ENCODE data around the gene KATNA1.

The KATNA1 gene

DNA sequence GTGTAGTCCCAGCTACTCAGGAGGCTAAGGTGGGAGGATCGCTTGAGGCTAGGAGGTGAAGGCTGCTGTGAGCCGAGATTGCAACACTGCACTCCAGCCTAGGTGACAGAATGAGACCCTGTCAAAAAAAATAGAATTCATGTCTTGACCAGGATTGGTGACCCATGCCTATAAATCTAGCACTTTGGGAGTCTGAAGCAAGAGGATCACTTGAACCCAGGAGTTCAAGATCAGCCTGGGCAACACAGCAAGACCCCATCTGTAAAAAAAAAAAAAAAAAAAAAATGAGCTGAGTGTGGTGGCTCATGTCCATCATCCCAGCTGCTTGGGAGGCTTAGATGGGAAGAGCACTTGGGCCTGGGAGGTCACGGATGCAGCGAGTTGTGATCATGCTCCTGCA lies 48.0 kb downstream of the KATNA1 start:
- no peak for DNase-seq
- TF ChIP-seq, protein P1, sequence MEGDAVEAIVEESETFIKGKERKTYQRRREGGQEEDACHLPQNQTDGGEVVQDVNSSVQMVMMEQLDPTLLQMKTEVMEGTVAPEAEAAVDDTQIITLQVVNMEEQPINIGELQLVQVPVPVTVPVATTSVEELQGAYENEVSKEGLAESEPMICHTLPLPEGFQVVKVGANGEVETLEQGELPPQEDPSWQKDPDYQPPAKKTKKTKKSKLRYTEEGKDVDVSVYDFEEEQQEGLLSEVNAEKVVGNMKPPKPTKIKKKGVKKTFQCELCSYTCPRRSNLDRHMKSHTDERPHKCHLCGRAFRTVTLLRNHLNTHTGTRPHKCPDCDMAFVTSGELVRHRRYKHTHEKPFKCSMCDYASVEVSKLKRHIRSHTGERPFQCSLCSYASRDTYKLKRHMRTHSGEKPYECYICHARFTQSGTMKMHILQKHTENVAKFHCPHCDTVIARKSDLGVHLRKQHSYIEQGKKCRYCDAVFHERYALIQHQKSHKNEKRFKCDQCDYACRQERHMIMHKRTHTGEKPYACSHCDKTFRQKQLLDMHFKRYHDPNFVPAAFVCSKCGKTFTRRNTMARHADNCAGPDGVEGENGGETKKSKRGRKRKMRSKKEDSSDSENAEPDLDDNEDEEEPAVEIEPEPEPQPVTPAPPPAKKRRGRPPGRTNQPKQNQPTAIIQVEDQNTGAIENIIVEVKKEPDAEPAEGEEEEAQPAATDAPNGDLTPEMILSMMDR (IDR thresholded peaks at IDR 0.05; ENCODE audit: low read depth, low read length, missing control alignments): no peak
- in situ Hi-C loops (cut with HindIII; ENCODE audit: low pct_ligation_motif_present, low sequenced_read_pairs): no loop called here
- H3K36me3 ChIP-seq (replicated peaks): peaks cover 21% of the 10 kb centered on the region
- H3K27ac ChIP-seq: no peak overlapping the region
- H3K4me3 ChIP-seq (ENCODE audit: low read depth, low read length): no peak overlapping the region
- H3K27me3 ChIP-seq (replicated peaks): no peaks in the 10 kb centered on the region

DNA sequence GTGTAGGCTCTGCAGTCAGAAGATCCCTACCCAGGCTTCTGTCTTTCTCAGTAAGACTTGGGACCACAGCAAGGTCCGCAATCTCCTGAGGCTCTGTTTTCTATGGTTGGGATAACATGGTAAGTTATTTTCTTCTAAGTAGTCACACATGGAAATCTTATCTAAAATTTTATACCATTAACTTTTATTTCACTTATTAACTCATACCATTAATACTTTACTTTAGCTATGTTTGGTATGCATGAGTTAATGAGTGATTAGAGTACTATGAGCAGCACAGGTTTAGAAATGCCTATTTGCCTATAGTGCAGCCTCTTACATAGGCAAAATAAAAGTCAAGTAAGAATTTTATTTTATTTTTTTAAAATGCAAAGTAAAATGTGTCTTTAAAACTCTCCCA lies 55.1 kb downstream of the KATNA1 start:
- no peaks in the 10 kb centered on the region for H3K27me3 ChIP-seq (replicated peaks)
- H3K4me3 ChIP-seq (ENCODE audit: low read depth, low read length): no peak overlapping the region
- in situ Hi-C loops (cut with HindIII; ENCODE audit: low pct_ligation_motif_present, low sequenced_read_pairs): no loop called here
- TF ChIP-seq, protein P1 (IDR thresholded peaks at IDR 0.05; ENCODE audit: low read depth, low read length, missing control alignments): no peak
- H3K27ac ChIP-seq: no peak overlapping the region
- peaks cover 40% of the 10 kb centered on the region for H3K36me3 ChIP-seq (replicated peaks)
- DNase-seq: no peak

DNA sequence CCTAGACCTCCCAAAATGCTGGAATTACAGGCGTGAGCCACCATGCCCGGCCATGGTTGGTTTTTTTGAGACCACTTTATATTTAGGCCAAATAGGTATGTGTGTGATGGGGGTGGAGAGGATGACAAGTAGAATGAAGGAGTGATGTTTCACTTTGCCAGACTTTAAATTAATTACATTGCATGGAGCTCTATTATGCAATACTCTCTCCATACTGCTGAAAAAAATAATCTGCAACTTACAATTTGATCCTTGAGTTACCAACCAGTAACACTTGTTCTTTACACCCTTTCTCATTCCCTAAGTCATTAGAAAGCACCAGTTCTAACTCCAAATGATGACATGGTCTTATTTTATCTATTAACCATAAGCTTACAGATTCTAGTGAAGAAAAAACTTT lies 55.5 kb downstream of the KATNA1 start:
- peaks cover 35% of the 10 kb centered on the region for H3K36me3 ChIP-seq (replicated peaks)
- in situ Hi-C loops (cut with HindIII; ENCODE audit: low pct_ligation_motif_present, low sequenced_read_pairs): no loop called here
- TF ChIP-seq, protein P1 (IDR thresholded peaks at IDR 0.05; ENCODE audit: low read depth, low read length, missing control alignments): no peak

DNA sequence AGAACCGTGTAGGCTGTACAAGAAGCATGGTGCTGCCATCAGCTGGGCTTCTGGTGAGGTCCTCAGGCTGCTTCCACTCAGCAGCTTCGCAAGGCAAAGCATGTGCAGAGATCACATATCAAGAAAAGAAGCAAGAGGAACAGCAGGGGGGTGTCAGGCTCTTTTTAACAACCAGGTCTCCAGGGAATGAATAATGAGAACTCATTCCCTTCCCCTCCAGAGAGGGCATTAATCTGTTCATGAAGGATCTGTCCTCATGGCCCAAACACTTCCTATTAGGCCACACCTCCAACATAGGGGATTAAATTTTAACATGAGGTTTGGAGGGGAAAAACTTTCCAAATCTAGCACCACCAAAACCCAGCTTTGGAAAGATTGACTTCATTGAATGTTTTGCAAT lies 62.4 kb downstream of the KATNA1 start:
- in situ Hi-C loops (cut with HindIII; ENCODE audit: low pct_ligation_motif_present, low sequenced_read_pairs): no loop called here
- no peak overlapping the region for H3K4me3 ChIP-seq (ENCODE audit: low read depth, low read length)
- H3K27ac ChIP-seq: no peak overlapping the region
- H3K36me3 ChIP-seq (replicated peaks): peaks cover 4% of the 10 kb centered on the region
- no peaks in the 10 kb centered on the region for H3K27me3 ChIP-seq (replicated peaks)
- TF ChIP-seq, protein P1 (IDR thresholded peaks at IDR 0.05; ENCODE audit: low read depth, low read length, missing control alignments): no peak
- no peak for DNase-seq

More for the DNA sequence above, 55.5 kb downstream of the KATNA1 start:
- Histone ChIP-seq H3K27me3 (replicated peaks) (no peaks in the 10 kb centered on the region), H3K4me3 (ENCODE audit: low read depth, low read length) (no peak overlapping the region), H3K27ac (no peak overlapping the region)
- DNase-seq: no peak

DNA sequence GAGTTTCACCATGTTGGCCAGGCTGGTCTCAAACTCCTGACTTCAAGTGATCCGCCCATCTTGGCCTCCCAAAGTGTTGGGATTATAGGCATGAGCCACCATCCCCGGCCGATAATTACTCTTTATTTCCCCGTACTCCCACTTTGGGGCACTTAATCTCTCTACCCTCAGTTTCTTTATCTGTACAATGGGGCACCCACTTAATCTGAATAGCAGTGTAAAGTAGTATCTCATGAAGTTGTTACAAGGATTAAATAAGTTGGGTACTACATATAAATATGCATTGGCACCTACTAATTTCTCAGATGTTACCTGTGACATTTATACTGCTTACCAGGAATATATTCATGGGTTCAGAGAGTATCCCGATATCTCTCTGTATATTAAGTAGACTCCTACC lies 67.2 kb downstream of the KATNA1 start:
- Histone ChIP-seq H3K4me3 (ENCODE audit: low read depth, low read length) (no peak overlapping the region), H3K27ac (no peak overlapping the region), H3K27me3 (replicated peaks) (no peaks in the 10 kb centered on the region), H3K36me3 (replicated peaks) (no peaks in the 10 kb centered on the region)
- in situ Hi-C loops (cut with HindIII; ENCODE audit: low pct_ligation_motif_present, low sequenced_read_pairs): no loop called here
- DNase-seq: no peak
- TF ChIP-seq, protein P1 (IDR thresholded peaks at IDR 0.05; ENCODE audit: low read depth, low read length, missing control alignments): no peak

DNA sequence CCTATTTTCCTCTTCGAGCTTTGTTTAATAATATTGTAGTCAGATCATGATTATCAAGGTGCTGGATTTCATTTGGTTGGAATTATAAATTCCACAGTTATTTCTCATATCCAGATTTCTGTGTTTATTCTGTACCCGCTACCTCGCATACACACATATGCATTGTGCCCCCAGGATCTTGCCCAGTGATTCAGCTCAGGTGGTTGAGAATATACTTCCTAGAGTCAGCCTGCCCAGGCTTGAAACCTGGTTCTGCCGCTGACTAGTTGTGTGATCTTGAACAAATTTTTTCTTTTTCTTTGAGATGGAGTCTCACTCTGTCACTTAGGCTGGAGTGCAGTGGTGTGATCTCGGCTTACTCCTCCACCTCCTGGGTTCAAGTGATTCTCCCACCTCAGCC lies 67.6 kb downstream of the KATNA1 start:
- in situ Hi-C loops (cut with HindIII; ENCODE audit: low pct_ligation_motif_present, low sequenced_read_pairs): no loop called here
- H3K27ac ChIP-seq: no peak overlapping the region
- DNase-seq: no peak
- H3K36me3 ChIP-seq (replicated peaks): no peaks in the 10 kb centered on the region
- no peaks in the 10 kb centered on the region for H3K27me3 ChIP-seq (replicated peaks)
- H3K4me3 ChIP-seq (ENCODE audit: low read depth, low read length): no peak overlapping the region
- TF ChIP-seq, protein P1 (IDR thresholded peaks at IDR 0.05; ENCODE audit: low read depth, low read length, missing control alignments): no peak

All from brain microvascular endothelial cell (primary cell).